ENCODE measurements around the gene ARRB2.

The ARRB2 gene

DNA sequence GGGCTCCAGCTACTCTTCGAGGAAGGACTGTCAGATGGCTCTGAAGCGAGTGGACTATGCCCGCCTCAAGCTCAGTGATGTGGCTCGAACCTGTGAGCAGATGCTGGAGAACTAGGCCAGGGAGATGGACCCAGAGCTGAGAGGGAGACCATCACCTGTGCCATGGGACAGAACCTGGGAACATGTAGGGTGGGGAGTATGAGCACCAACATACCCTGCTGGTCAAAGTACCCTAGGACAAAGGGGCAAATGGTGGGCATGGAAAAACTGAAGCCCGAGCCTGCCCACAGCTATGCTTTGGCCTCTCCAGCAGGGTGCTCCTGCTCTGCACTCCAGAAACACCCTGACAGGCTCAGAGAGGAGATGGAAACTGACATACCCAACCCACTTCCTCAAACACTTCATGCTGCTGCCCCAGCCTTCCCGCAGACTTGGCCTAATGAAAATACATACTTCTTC lies 22.7 kb downstream of the ARRB2 start:
- no peak for DNase-seq

DNA sequence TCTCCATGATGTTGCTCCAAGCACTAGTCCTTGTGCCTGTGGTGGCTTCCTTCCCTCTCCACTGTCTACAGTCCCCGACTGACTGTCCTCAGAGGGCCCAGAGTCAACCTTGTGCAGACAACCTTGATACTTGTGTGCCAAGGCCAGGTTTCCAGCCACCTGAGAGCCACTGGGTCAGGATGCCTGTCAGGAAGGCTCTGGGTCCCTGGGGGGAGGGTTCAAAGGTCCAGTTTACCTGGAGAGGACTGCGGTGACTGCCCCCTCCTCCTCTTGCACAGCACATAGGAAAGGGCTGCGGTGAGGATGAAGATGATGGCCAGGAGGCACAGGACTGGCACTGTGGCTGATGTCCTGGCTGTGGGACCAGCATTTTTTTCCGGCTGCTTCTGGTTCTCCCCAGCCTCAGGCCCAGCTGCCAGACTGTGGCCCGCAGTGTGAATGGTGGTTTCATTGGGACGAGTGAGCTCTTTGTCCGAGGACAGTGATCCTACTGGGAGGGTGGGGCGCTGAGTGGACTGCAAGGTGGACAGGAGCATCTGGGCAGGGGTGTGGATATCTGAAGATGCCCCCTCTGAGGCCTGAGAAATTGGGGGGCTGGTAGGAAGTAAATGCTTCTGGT lies 24.5 kb downstream of the ARRB2 start:
- DNase-seq = no peak

DNA sequence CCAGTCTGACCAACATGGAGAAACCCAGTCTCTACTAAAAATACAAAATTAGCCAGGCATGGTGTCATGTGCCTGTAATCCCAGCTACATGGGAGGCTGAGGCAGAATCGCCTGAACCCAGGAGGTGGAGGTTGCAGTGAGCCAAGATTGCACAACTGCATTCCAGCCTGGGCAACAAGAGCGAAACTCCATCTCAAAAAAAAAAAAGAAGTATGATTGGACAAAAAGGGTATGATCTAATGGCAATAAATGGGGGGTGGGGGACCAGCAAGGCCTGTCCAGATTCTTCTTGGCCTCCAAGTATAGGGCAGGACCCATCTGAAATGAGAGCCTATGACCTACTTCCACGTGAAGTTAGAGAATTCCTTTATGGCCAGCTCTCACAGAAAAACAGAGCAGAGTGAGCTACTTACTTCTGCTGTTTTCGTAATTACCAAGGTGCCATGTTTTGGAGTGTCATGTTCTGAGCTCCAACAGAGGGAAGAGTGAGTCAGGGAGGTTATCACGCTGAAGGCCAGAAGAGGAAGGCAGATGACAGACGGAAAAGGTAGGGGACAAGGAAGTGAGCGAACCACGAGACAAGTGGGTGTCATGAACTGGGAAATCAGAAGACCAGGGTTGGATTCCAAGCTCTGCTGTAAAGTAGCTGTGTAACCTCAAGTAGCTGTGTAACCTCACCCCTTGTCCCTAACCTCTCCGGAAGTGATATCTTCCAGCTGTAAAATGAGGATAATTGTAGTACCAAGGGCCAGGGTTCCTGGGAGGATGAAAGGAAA lies 25.6 kb downstream of the ARRB2 start:
- DNase-seq = no peak

DNA sequence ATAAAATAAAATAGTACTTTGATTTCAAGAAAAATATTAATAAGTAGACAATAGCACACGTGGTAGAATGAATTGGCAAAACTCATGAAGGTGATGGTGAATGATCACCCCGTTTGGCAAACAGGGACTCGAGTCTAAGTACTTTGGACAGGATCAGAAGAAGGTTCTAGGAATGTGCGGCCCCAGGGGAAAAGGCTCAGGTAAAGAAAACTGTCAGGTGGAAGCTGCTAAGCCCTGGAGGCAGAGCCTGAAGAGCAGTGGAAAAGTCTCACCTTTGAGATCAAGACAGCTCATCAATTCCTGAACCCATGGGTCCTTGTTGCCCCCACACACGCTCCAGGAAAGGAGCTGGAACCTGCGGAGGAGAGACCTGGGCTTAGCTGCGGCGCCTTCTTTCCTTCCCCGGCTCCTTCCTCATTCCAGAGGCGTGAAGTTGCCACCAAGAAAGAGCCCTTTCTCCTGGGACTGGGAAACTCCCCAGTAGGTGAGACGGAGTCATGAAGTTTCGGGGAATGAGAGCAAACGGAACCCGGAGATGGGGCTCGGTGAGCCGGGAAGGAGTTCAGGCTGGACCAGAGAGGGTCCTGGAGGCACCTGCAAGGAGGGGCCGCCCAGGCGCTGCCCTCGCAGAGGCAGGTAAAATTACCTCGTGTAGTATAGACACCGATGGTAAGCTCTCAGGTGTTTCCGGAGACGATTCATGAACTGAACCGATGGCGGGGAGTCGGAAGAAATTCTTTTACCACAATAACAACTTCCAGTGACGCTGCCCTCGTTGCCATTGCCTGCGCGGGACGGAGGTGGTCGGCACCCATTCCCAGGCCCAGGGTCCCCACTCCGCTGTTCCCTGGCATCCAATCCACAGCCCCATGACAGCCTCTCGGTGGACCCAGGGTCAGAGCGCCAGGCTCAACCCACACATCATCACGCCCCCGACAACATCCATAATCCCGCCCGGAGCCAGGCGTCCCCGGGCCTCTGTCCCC lies 28.0 kb downstream of the ARRB2 start:
- no peak for DNase-seq

DNA sequence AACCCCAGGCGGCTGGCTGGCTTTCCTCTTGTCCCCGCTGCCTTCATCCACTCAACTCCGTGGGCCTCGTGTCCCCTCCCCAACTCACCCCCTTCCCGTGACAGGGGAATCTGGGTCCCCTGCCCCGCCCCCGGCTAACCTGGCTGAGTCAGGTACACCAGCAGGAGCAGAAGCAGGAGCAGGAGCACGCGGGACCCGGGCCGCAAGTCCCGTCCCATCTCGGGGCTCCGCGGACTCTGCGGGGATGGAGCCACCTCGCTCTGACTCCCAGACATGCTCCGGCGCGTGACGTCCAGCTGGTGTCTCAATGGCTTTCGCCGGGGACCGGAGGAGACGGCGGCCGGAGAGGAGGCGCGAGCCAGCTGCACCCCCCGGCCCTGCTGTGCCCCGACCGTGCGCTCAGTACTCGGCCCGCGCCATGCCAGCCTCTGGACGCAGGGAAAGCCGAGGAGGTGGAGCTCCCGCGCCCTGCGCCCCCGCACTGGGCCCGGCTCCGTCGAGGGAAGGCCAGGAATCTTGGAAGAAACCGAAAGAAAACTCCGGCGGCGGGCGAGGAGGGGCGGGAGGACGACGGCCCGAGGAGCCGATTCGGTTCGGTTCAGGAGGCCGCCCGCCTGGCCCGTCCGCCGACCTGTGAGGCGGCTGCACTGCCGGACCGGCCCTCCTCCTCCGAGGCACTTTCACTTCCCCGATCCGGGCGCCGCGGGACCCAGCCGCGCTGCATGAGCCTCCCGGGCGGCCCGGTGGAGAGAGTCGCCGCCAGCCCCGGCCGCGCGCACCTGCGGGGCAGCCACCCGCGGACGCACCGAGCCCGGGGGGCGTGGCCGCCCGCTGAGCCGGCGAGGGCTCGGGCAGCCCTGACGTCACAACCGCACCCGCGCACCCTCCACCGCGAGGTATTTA lies 28.9 kb downstream of the ARRB2 start, which contains the start of the genes CXCL16 and ZMYND15:
CXCL16 (minus strand) TSS at position 807 of the 903 bp plus-strand sequence; CDS start at position 218, 589 bp downstream.
ZMYND15 (plus strand) TSS at position 712 of the 903 bp plus-strand sequence. CDS start 716 bp downstream, outside the sequence.
- DNase-seq = no peak

DNA sequence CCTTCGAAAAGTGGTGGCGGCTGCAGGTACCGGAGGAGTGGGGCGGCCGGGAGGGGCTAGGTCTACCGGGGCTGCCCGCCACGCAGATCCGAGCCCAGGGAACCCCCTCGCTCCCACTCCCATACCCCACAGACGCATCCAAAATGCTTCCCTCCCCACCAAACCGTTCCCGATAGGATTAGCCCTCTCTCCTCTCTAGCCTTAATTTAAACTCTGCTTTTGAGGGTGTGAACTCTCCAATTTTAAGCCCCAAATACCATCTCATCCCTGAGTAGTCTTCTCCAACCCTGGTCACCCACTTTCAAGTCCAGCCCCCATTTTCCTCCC lies 29.6 kb downstream of the ARRB2 start:
- DNase-seq = no peak

DNA sequence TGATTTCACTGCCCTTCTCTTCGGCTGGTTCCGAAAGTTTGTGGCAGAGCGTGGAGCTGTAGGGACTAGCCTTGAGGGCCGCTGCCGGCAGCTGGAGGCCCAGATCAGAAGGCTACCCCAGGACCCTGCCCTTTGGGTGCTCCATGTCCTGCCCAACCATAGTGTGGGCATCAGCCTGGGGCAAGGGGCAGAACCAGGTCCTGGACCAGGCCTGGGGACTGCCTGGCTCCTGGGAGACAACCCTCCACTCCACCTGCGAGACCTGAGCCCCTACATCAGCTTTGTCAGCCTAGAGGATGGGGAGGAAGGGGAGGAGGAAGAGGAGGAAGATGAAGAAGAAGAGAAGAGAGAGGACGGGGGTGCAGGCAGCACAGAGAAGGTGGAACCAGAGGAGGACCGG lies 30.2 kb downstream of the ARRB2 start:
- DNase-seq = no peak

DNA sequence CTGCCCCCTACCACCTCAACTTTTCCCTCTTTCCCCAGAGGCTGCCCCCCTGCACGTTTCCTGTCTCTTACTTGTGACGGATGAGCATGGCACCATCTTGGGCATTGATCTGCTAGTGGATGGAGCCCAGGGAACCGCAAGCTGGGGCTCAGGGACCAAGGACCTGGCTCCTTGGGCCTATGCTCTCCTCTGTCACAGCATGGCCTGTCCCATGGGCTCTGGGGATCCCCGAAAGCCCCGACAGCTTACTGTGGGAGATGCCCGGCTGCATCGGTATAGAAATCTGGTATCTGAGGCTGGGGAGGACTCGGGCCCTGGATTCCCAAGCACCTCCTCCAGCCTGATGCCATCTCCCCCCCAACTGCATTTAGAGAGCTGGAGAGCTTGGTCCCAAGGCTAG lies 31.1 kb downstream of the ARRB2 start:
- no peak for DNase-seq

DNA sequence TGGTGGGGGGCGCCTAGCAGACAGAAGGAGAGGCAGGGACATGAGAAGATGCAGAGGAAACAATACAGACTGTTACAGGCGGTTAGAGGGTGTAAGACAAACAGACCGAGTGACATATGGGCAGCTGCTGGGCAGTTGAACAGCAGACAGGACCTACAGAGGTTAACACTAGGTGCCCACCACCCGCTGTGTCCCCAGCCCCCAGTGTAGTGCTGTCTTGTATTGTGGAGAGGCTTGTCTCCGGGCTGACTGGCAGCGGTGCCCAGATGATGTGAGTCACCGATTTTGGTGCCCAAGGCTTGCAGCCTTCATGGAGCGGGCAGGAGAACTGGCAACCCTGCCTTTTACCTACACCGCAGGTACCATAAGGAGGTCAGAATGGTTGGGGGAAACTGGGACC lies 31.7 kb downstream of the ARRB2 start:
- DNase-seq = no peak

DNA sequence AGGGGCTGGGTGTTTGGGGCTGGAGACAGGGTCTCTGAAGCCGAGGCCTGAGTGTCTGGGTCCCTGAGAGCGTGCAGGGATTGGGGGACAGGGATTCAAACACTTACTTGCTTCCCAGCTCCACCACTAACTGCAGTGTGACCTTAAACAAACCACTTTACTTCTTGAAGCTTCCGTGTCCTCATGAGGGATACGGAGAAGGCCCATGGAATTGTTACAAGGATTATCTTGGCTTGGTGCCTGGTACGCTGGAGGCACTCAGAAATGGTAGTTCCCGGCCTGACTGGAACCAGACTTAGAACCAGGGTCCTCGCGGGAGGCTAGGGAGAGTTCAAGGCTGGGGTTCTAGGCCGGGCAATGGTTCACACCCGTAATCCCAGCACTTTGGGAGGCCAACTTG lies 32.2 kb downstream of the ARRB2 start:
- DNase-seq = no peak

DNA sequence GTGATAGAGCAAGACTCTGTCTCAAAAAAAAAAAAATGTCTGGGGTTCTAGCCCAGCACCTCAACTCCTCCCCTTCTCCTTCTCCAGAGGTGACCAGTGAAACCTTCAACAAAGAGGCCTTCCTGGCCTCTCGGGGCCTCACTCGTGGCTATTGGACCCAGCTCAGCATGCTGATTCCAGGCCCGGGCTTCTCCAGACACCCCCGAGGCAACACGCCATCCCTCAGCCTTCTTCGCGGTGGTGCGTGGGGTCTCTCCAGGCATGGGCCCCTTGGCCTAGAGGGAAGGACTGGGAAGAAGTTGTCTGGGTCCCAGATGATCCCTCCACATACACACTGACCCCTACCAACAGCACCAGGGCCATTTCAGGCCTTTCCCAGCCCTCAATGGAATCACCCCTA lies 32.8 kb downstream of the ARRB2 start:
- DNase-seq = no peak

DNA sequence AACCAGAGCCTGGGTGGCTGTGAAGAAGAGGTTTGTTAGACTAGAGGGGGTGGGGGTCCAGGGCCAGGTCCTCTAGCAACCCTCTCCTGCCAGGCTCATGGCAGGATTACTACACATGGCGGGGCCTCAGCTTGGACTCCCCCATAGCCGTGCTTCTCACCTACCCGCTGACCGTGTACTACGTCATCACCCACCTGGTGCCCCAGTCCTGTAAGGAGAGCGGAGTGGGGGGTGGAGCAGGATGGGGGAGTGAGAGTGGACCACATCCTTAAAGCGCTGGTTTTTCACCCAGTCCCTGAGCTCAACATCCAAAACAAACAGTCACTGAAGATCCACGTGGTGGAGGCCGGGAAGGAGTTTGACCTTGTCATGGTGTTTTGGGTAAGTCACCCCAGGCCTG lies 33.5 kb downstream of the ARRB2 start:
- DNase-seq = no peak

DNA sequence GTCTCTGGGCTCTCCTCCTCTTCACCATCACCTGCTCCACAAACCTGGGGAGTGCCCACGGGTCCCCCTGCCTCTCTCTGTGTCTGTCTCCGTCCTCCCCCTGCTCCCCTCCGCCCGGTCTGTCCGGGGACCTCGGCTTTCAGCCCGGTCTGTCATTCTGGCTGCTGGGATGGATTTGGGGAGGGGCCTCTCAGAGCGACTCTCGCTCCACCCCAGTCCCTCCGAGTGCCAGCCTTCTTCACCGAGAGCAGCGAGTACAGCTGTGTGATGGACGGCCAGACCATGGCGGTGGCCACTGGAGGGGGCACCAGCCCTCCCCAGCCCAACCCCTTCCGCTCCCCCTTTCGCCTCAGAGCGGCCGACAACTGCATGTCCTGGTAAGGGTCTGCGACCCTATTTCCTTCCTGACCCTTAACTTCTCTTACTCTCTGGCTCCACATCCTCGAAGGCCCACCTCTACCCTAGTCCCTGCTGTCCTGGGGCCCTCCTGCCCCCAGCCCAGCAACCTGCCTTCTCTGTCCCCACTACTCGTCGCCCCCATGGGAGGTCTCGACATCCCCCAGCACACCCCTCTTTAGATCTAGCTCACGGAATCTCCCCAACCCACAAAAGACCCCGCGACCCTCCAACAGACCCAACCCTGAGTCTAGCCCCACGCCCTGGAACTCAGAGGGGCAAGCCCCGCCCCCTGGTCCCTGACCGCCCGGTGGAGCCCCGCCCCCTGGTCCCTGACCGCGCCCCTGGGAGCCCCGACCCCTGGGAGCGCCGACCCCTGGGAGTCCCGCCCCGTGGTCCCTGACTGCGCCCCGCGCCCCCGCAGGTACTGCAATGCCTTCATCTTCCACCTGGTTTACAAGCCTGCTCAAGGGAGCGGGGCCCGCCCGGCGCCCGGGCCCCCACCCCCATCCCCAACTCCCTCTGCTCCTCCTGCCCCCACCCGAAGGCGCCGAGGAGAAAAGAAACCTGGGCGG lies 34.9 kb downstream of the ARRB2 start:
- no peak for DNase-seq

DNA sequence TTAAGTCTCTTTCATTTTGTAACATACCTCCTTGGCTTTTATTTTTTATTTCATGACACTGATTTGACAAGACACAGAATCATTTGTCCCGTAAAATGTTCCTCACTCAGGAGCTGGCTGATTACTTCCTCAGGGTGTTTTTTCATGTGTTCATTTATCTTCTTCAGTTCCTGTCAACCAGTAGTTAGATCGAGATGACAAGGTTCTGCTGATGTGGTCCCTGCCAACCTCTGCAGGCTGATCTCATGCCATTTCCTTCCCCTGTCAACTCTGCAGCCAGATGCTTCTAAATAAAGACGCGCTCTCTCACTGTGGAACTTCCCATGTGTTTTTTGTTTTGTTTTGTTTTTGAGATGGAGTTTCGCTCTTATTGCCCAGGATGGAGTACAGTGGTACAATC lies 37.4 kb downstream of the ARRB2 start:
- no peak for DNase-seq

DNA sequence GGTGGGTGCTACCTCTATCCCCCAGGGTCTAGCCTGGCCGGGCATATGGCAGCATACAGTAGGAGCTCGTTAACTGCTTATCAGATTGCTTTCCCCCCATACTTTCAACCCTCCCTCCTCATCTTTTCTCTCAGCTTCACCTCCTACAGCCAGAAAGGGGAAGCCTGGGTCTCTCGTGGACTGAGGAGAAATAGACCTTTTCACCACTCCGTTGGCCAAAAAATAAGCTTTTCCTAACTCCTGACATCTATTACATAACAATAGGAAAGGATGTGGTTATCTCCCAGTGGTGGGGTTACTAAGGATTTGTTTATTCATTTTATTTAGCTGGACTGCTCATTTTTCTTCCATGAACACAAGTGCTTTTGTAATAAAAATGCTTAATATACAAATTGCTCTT lies 38.3 kb downstream of the ARRB2 start:
- DNase-seq = no peak

DNA sequence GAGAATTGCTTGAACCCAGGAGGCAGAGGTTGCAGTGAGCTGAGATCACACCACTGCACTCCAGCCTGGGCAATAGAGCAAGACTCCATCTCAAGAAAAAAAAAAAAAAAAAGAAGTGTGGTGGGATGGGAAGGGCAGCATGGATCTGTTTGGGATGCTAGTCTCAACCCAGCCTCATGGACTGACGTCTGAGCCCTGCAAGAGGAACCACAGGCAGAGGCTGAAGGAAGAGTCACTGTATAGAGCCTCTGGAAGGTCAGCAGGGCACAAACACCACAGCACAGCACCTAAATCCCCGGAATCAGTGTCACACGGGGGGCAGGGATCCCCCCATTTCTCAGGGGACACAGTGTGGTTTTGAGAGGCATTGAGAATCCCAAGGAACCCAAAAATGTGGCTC lies 40.2 kb downstream of the ARRB2 start:
- no peak for DNase-seq

DNA sequence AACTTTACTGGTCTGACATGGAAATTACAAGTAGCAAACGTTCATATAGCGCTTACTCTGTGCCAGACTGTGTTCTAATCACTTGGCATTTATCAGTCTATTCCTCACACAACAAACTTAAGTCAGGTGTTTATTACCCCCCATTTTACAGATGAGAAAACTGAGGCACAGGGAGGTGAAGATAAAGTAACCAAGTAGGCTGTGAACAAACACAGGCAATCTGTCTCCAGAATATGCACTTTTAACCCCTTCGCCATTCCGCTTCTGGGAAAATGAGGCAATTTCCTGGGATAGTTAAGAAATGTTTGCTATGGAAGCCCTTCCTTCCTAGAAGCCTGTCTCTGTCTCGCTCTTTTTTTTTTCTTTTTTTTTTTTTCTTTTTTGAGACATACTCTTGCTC lies 41.5 kb downstream of the ARRB2 start:
- DNase-seq = no peak

DNA sequence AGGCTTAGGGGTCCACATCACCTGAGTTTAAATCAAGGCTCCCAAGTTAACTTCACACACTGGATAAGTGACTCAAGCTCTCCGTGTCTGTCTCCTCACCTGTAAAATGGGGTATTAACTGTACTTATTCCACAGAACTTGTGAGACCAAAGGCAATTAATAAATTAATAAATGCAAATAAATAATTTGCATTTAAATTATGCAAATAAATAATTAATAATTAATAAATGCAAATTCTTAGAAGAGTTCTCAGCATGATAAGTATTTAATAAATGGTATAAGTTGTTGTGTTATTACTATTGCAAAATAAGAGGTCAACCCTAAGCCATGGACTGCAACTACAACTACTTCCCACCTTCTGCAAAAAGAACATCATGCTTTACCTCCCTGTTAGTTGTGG lies 43.0 kb downstream of the ARRB2 start:
- DNase-seq = no peak

DNA sequence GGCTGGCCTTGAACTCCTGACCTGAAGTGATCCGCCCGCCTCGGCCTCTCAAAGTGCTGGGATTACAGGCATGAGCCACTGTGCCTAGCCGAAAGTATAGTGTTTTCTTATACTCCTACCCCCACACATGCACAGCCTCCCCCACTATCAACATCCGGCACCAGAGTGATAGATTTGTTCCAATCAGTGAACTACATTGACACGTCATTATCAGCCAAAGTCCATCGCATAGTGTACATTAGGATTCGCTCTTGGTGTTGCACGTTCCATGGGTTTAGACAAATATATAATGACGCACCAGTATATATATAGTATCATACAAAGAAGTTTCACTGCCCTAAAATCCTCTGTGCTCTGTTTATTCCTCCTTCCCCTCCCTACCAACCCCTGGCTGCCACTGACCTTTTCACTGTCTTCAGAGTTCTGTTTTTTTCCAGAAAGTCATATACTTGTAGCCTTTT lies 49.4 kb downstream of the ARRB2 start:
- no peak for DNase-seq

DNA sequence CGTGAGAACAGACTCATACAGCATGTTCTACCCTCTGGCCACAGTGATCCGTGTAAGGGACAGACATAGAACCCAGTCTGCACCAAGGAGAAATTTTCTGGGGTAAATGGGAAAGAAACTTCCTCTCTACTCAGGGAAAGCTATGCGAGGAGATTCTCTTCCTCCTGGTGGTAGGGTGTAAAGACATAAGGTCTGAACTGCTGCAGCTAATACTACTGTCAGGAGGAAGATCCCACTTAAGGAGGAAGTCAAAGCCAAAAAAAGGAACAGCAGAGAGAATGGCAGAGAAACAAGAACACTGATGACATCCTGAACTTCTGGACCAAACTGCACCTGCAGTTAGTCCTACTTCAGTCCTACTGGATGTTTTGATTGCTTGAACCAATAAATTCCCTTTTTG lies 54.2 kb downstream of the ARRB2 start:
- DNase-seq = no peak

DNA sequence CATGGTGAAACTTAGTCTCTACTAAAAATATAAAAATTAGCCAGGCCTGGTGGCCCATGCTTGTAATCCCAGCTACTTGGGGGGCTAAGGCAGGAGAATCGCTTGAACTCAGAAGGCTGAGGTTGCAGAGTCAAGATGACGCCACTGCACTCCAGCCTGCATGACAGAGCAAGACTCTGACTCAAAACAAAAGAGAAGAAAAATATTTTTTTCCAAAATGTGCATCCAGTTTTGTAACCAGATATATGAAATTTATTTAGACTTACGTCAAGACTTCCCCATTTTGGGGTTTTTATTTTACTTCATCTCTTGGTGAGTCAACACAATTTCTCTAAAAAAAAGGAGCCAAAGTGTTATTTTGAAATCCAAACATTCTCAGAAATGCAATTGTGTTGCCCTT lies 55.8 kb downstream of the ARRB2 start:
- no peak for DNase-seq
